ENCODE measurements around the gene LRP1-AS. TPM values are rescaled to one million over a fixed set of nuclear protein-coding genes. Genes with fewer than 3 reads are reported as not detected.

LRP1-AS gene
- polyA plus RNA-seq (2012; ENCODE audit: insufficient read length, low read depth): not detected

DNA sequence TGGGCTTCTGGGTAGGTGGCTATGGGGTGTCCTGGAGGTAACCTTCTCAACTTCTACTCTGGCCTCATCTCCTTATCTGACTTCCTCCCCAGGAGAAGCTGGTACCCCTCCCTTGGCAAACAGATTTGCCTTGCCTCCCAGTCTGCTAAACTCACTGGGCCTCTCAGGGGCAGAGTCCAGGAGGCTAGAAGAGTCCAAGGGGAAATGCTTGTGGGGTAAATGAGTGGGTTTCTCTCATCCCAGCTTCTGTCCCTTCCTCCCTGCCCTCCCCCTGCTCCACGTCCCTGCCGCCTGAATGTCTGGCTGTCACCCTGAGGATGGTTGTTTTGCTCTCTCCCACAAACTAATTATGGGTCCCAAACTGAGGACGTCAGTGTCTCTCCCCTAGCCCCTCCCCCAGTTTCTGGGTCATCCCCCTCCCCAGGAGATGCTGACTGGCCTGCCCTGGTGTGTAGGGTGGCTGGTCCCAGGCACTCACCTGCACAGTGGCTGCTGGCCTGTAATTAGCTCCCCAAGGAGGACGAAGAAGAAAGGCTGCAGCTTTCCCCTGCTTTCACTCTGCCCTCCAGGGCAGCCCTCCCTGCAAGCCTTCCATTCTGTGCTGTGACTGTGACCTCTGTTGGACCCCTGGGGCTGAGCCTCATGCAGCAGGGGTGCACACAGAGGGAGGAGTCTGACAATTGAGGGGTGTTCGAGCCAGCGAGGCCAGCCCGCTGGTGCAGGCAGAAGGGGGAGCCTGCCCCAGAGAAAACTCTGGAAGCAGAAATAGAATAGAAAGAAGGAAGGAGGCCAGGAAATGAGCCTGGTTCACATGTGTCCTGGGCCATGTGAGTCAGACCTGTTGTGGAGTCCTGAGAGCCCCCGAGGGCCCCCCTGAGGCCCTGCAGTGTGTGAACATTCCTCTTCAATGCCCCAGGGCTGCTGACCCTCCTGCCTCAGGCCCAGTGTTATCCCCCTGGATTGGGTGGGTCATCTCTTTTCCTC is at the start of gene LRP1-AS:
Gene LRP1-AS, minus strand, starts transcription at position 659 of the 984 bp plus-strand sequence.
- TF ChIP-seq, protein P1, sequence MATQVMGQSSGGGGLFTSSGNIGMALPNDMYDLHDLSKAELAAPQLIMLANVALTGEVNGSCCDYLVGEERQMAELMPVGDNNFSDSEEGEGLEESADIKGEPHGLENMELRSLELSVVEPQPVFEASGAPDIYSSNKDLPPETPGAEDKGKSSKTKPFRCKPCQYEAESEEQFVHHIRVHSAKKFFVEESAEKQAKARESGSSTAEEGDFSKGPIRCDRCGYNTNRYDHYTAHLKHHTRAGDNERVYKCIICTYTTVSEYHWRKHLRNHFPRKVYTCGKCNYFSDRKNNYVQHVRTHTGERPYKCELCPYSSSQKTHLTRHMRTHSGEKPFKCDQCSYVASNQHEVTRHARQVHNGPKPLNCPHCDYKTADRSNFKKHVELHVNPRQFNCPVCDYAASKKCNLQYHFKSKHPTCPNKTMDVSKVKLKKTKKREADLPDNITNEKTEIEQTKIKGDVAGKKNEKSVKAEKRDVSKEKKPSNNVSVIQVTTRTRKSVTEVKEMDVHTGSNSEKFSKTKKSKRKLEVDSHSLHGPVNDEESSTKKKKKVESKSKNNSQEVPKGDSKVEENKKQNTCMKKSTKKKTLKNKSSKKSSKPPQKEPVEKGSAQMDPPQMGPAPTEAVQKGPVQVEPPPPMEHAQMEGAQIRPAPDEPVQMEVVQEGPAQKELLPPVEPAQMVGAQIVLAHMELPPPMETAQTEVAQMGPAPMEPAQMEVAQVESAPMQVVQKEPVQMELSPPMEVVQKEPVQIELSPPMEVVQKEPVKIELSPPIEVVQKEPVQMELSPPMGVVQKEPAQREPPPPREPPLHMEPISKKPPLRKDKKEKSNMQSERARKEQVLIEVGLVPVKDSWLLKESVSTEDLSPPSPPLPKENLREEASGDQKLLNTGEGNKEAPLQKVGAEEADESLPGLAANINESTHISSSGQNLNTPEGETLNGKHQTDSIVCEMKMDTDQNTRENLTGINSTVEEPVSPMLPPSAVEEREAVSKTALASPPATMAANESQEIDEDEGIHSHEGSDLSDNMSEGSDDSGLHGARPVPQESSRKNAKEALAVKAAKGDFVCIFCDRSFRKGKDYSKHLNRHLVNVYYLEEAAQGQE (IDR thresholded peaks at IDR 0.05; ENCODE audit: insufficient read depth in 1 of 2, low read depth in 2 of 2, low read length in 2 of 2): no peak
- TF ChIP-seq FOXP2 (optimal IDR thresholded peaks at IDR 0.05; ENCODE audit: borderline replicate concordance, extremely low read depth, extremely low read length, insufficient read depth): no peak
- TF ChIP-seq POLR2AphosphoS5 (IDR thresholded peaks at IDR 0.05; ENCODE audit: low read depth, low read length): no peak
- no peak for TF ChIP-seq TAF1 (IDR thresholded peaks at IDR 0.05; ENCODE audit: borderline replicate concordance, insufficient read depth, low read length)
- TF ChIP-seq SIN3A (IDR thresholded peaks at IDR 0.05; ENCODE audit: borderline replicate concordance, insufficient read depth, low read length): no peak

DNA sequence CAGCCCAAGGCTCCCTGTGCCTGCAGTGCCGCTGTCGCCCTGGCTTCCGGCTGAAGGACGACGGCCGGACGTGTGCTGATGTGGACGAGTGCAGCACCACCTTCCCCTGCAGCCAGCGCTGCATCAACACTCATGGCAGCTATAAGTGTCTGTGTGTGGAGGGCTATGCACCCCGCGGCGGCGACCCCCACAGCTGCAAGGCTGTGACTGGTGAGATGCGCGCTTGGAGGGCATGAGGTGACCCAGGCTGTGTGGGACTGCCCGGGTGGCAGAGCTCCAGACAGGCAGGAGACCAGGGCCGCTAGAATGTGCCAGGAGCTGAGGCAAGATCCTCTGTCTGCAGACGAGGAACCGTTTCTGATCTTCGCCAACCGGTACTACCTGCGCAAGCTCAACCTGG is 49.5 kb upstream of the LRP1-AS start:
- TF ChIP-seq SIN3A (IDR thresholded peaks at IDR 0.05; ENCODE audit: borderline replicate concordance, insufficient read depth, low read length): no peak
- TF ChIP-seq, protein P1 (IDR thresholded peaks at IDR 0.05; ENCODE audit: insufficient read depth in 1 of 2, low read depth in 2 of 2, low read length in 2 of 2): no peak
- no peak for TF ChIP-seq POLR2AphosphoS5 (IDR thresholded peaks at IDR 0.05; ENCODE audit: low read depth, low read length)
- no peak for TF ChIP-seq TAF1 (IDR thresholded peaks at IDR 0.05; ENCODE audit: borderline replicate concordance, insufficient read depth, low read length)
- no peak for TF ChIP-seq FOXP2 (optimal IDR thresholded peaks at IDR 0.05; ENCODE audit: borderline replicate concordance, extremely low read depth, extremely low read length, insufficient read depth)

DNA sequence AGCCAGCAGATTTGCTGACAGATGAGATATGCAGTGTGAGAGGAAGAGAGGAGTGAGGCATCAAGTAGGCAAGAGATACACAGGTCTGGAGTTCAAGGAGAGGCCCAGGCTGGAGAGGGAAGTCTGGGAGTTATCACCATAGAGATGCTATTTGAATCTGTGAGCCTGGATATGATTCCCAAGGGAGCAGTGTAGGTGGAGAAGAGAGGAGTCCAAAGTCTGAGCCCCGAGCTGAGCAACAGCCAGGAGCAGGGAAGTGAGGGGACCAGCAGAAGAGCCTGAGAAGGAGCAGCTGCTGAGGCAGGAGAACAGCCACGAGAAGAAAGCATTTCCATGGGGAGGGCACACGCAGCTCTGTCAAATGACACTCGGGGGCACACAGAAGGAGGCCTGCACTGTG is 49.0 kb upstream of the LRP1-AS start:
- TF ChIP-seq, protein P1 (IDR thresholded peaks at IDR 0.05; ENCODE audit: insufficient read depth in 1 of 2, low read depth in 2 of 2, low read length in 2 of 2): no peak
- TF ChIP-seq POLR2AphosphoS5 (IDR thresholded peaks at IDR 0.05; ENCODE audit: low read depth, low read length) (no peak), FOXP2 (optimal IDR thresholded peaks at IDR 0.05; ENCODE audit: borderline replicate concordance, extremely low read depth, extremely low read length, insufficient read depth) (no peak), TAF1 (IDR thresholded peaks at IDR 0.05; ENCODE audit: borderline replicate concordance, insufficient read depth, low read length) (no peak), SIN3A (IDR thresholded peaks at IDR 0.05; ENCODE audit: borderline replicate concordance, insufficient read depth, low read length) (no peak)

DNA sequence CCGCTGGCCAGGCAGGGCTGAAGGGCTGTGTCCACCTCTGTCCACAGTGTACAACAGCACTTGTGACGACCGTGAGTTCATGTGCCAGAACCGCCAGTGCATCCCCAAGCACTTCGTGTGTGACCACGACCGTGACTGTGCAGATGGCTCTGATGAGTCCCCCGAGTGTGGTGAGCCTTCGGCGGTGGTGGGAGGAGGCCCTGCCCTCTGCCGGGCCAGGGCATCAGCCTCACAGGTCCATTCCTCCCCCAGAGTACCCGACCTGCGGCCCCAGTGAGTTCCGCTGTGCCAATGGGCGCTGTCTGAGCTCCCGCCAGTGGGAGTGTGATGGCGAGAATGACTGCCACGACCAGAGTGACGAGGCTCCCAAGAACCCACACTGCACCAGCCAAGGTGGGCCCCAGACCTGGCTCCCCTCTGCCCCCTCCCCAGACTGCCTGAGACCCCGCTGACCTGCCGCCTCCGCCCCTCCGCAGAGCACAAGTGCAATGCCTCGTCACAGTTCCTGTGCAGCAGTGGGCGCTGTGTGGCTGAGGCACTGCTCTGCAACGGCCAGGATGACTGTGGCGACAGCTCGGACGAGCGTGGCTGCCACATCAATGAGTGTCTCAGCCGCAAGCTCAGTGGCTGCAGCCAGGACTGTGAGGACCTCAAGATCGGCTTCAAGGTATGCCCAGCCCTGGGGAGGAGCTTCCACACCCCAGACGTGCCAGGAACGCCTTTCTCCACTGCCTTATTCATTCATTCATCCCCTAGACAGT is 48.4 kb upstream of the LRP1-AS start:
- no peak for TF ChIP-seq SIN3A (IDR thresholded peaks at IDR 0.05; ENCODE audit: borderline replicate concordance, insufficient read depth, low read length)

DNA sequence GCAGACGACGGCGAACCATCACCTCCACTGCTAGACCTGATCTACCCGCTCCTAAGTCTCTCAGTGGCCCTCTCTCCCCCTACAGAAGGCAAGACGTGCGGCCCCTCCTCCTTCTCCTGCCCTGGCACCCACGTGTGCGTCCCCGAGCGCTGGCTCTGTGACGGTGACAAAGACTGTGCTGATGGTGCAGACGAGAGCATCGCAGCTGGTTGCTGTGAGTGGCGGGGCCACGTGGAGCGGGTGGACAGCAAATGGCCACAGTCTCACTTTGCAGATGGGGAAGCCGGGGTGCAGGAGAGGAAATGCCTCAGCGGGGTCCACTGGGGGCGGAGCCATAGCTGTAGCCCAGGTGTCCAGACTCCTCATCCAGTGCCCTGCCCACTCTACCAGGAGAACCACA is 47.8 kb upstream of the LRP1-AS start:
- no peak for TF ChIP-seq TAF1 (IDR thresholded peaks at IDR 0.05; ENCODE audit: borderline replicate concordance, insufficient read depth, low read length)
- TF ChIP-seq, protein P1 (IDR thresholded peaks at IDR 0.05; ENCODE audit: insufficient read depth in 1 of 2, low read depth in 2 of 2, low read length in 2 of 2): no peak
- TF ChIP-seq SIN3A (IDR thresholded peaks at IDR 0.05; ENCODE audit: borderline replicate concordance, insufficient read depth, low read length): no peak
- no peak for TF ChIP-seq POLR2AphosphoS5 (IDR thresholded peaks at IDR 0.05; ENCODE audit: low read depth, low read length)
- no peak for TF ChIP-seq FOXP2 (optimal IDR thresholded peaks at IDR 0.05; ENCODE audit: borderline replicate concordance, extremely low read depth, extremely low read length, insufficient read depth)

All from PFSK-1 (cell line).